T-helper 1 cell treated with Interleukin-12 subunit alpha and Interleukin-12 subunit beta and Interleukin-4 antibody, amounts not matched to agents 30 μg/mL and 1 μg/mL, for 36 hours (primary cell): ENCODE measurements around the gene FAM221B.

Source experiments
- H3K27ac Mint-ChIP-seq: one replicate; pipeline ENCODE4 v1.8.0; 2021; ENCODE audit warnings: mild to moderate bottlenecking, mixed read lengths
- H3K27me3 Mint-ChIP-seq: one replicate; pipeline ENCODE4 v1.8.0; 2021; ENCODE audit warnings: low read depth, mixed read lengths
- H3K36me3 Mint-ChIP-seq: one replicate; pipeline ENCODE4 v1.8.0; 2021; ENCODE audit warnings: low read depth, mixed read lengths
- H3K4me1 Mint-ChIP-seq: one replicate; pipeline ENCODE4 v1.8.0; 2021; ENCODE audit warnings: low read depth, mixed read lengths
- H3K4me3 Mint-ChIP-seq: one replicate; pipeline ENCODE4 v1.8.0; 2021; ENCODE audit warnings: mild to moderate bottlenecking, moderate library complexity, mixed read lengths
- H3K9me3 Mint-ChIP-seq: one replicate; pipeline ENCODE4 v1.8.0; 2021; ENCODE audit warnings: mixed read lengths

The FAM221B gene

GRCh38 chr9:35839926-35840325 lies 11.4 kb upstream of the FAM221B start:
- peaks cover 10% of the 10 kb centered on the region for H3K4me1 Mint-ChIP-seq
- no peak overlapping the region for H3K27ac Mint-ChIP-seq
- no peaks in the 10 kb centered on the region for H3K27me3 Mint-ChIP-seq
- no peak overlapping the region for H3K4me3 Mint-ChIP-seq
- H3K9me3 Mint-ChIP-seq, result no peaks in the 10 kb centered on the region
- H3K36me3 Mint-ChIP-seq, result no peaks in the 10 kb centered on the region

- Mint-ChIP-seq H3K36me3 (no peaks in the 10 kb centered on the region), H3K27me3 (no peaks in the 10 kb centered on the region), H3K4me3 (no peak overlapping the region), H3K27ac (no peak overlapping the region), H3K4me1 (peaks cover 6% of the 10 kb centered on the region), H3K9me3 (no peaks in the 10 kb centered on the region)
Measured at GRCh38 chr9:35836595-35836994, 8.1 kb upstream of the FAM221B start.

GRCh38 chr9:35835766-35836165 lies 7.2 kb upstream of the FAM221B start:
- Mint-ChIP-seq H3K36me3 (no peaks in the 10 kb centered on the region), H3K27ac (no peak overlapping the region), H3K4me1 (peaks cover 6% of the 10 kb centered on the region), H3K9me3 (no peaks in the 10 kb centered on the region), H3K27me3 (no peaks in the 10 kb centered on the region), H3K4me3 (no peak overlapping the region)

DNA sequence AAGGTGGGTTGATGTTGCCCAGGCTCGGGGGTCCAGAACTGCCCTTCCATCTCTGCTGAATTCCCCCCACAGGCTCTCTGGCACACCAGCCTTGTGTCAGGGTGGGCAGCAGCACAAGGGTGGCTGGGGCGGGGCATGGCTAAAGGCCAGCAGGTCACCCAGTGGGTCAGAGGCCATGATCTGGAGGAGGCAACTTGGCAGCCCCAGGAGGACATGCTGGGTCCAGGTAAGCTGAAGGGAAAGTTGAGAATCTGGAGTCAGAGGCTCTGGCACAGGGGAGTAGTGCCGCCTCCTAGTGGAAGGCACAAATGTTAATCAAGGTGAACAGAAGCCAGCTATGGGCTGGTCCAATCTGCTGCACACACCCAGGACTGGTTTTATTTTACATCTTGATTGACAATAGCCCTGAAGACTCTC lies 6.7 kb upstream of the FAM221B start:
- no peak overlapping the region for H3K27ac Mint-ChIP-seq

DNA sequence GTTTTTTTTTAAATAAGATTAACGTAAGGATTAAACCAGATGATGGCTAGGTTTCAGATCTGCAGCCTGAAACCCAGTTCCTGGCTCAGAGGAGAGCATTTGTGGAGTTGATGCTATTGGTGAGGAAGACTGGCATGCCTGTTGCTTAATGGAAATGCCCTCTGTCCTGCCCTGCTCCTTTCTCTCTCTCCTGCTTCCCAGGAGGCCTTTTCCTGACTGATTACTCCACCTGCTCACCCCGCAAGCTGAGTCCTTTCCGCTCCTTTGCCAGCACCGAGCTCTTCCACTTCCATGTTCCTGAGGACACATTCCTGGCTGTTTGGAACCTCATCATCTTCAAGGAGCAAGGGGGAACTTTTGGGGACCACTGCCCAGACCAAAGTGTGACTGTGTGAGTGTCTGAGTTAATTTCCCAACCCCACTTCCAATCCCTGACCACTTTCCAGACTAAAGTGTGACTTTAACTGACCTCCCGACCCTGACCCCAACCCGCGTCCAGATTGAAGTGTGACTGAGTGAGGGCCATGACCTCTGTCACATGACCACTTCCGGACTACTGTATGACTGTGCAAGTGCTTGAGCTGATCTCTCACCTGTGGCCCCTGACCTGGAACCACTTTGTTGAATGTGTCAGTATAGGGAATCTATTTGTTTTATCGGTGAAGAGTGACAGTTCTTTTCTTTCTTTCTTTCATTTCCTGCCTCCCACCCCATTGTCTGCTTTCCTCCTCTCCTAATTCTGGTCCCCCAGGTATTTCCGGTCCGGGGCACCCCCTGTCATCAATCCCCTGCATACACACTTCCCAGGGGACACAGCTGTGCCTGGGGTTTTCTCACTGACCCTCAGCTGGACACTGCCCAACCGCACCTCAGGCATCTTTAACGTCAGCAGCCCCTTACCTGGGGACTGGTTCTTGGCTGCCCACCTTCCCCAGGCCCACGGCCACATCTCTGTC lies 6.0 kb upstream of the FAM221B start:
- peaks cover 12% of the 10 kb centered on the region for H3K4me1 Mint-ChIP-seq
- no peaks in the 10 kb centered on the region for H3K36me3 Mint-ChIP-seq
- no peak overlapping the region for H3K27ac Mint-ChIP-seq
- H3K27me3 Mint-ChIP-seq, result no peaks in the 10 kb centered on the region
- H3K4me3 Mint-ChIP-seq, result no peak overlapping the region
- no peaks in the 10 kb centered on the region for H3K9me3 Mint-ChIP-seq

More for the DNA sequence above, 6.7 kb upstream of the FAM221B start:
- no peaks in the 10 kb centered on the region for H3K27me3 Mint-ChIP-seq
- peaks cover 6% of the 10 kb centered on the region for H3K4me1 Mint-ChIP-seq
- no peak overlapping the region for H3K4me3 Mint-ChIP-seq
- no peaks in the 10 kb centered on the region for H3K9me3 Mint-ChIP-seq
- no peaks in the 10 kb centered on the region for H3K36me3 Mint-ChIP-seq

GRCh38 chr9:35832814-35833213 lies 4.3 kb upstream of the FAM221B start:
- Mint-ChIP-seq H3K9me3 (no peaks in the 10 kb centered on the region), H3K36me3 (no peaks in the 10 kb centered on the region), H3K4me3 (no peak overlapping the region), H3K4me1 (peaks cover 22% of the 10 kb centered on the region), H3K27me3 (no peaks in the 10 kb centered on the region), H3K27ac (no peak overlapping the region)

- Mint-ChIP-seq H3K4me1 (peaks cover 25% of the 10 kb centered on the region), H3K27me3 (peaks cover 4% of the 10 kb centered on the region), H3K36me3 (no peaks in the 10 kb centered on the region), H3K9me3 (no peaks in the 10 kb centered on the region), H3K4me3 (no peak overlapping the region), H3K27ac (no peak overlapping the region)
Measured at GRCh38 chr9:35831040-35831439, 2.5 kb upstream of the FAM221B start.

GRCh38 chr9:35829764-35830096 lies 1.2 kb upstream of the FAM221B start:
- peaks cover 4% of the 10 kb centered on the region for H3K27me3 Mint-ChIP-seq
- no peaks in the 10 kb centered on the region for H3K9me3 Mint-ChIP-seq
- H3K36me3 Mint-ChIP-seq, result no peaks in the 10 kb centered on the region
- peak overlapping the region; percentile 89 for H3K4me3 Mint-ChIP-seq
- peak overlapping the region; percentile 74 for H3K27ac Mint-ChIP-seq
- H3K4me1 Mint-ChIP-seq, result peaks cover 28% of the 10 kb centered on the region

- Mint-ChIP-seq H3K4me1 (peaks cover 23% of the 10 kb centered on the region), H3K36me3 (no peaks in the 10 kb centered on the region), H3K27ac (peak within 1 kb of the TSS; percentile 89), H3K9me3 (no peaks in the 10 kb centered on the region), H3K4me3 (peak within 1 kb of the TSS; percentile 94), H3K27me3 (peaks cover 4% of the 10 kb centered on the region)
Measured at GRCh38 chr9:35829084-35829763, 692 bp upstream of the FAM221B start, which contains the start of gene TMEM8B. TMEM8B (plus strand) TSS chr9:35829228; CDS start chr9:35829448, 220 bp downstream.

DNA sequence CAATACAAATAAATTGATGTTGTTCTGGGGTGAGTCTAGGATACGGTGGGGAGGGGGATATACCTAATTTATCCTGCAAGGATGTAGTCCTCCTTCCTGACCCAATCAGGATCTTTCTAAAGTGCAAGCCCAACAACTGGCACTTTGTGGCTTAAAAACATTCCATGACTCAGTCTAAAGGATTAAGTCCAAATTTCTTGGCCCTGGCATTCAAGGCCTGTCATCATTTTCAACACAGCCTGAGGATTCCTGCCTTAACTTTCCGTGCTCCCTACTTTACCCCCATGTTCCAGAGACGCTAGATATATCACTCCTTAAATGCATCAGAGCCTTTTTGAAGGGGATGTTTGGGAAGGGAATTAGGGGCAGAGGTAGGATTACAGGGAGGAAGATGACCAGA lies 1.0 kb downstream of the FAM221B start:
- peak overlapping the region; percentile 64 for H3K4me3 Mint-ChIP-seq
- H3K27ac Mint-ChIP-seq, result peak overlapping the region; percentile 37
- peaks cover 4% of the 10 kb centered on the region for H3K27me3 Mint-ChIP-seq
- no peaks in the 10 kb centered on the region for H3K36me3 Mint-ChIP-seq
- peaks cover 21% of the 10 kb centered on the region for H3K4me1 Mint-ChIP-seq
- no peaks in the 10 kb centered on the region for H3K9me3 Mint-ChIP-seq

GRCh38 chr9:35826071-35826701 lies 2.3 kb downstream of the FAM221B start:
- Mint-ChIP-seq H3K36me3 (no peaks in the 10 kb centered on the region), H3K27ac (no peak overlapping the region), H3K9me3 (no peaks in the 10 kb centered on the region), H3K4me3 (peak overlapping the region; percentile 6), H3K27me3 (peaks cover 4% of the 10 kb centered on the region), H3K4me1 (peaks cover 21% of the 10 kb centered on the region)

DNA sequence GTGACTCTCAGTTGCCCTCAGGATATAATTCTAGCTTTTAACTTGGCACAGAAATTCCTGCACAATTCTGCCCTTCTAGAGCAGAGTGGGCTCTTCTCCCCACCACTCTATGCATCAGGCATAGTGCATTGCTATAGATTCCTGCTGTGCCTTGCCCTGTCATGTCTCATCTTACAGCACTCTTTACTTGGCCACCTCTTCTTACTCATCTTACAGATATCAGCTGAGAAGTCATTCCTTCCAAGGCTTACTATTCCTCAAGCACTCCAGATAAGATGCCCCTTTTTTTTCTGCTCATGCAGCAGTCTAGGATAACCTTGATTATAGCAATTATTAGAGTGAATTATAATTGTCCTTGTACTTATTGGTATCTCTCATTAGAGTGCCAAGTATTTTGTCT lies 5.6 kb downstream of the FAM221B start:
- H3K36me3 Mint-ChIP-seq, result no peaks in the 10 kb centered on the region
- peaks cover 9% of the 10 kb centered on the region for H3K4me1 Mint-ChIP-seq
- H3K27me3 Mint-ChIP-seq, result peaks cover 14% of the 10 kb centered on the region
- no peak overlapping the region for H3K4me3 Mint-ChIP-seq
- H3K27ac Mint-ChIP-seq, result no peak overlapping the region
- no peaks in the 10 kb centered on the region for H3K9me3 Mint-ChIP-seq

DNA sequence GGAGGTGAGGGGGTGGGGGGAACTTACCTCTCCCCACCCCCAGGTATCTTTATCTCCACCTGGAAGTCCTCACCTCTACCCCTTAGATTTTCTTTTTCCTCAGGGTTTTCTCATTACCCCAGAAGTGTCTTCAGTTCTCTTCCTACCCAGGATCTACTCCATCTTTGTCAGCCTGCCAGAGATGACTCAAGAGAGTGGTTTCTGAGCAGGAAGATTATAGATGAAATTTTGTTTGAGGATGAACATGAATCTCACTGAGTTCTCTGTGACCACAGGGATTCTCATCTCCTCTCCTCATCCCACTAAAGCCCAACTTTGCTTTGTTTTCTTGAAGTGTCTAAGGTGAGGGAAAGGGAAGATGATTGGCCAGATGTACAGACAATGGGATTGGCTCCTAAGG lies 8.5 kb downstream of the FAM221B start:
- H3K9me3 Mint-ChIP-seq, result no peaks in the 10 kb centered on the region
- no peak overlapping the region for H3K4me3 Mint-ChIP-seq
- peaks cover 1% of the 10 kb centered on the region for H3K36me3 Mint-ChIP-seq
- peaks cover 20% of the 10 kb centered on the region for H3K27me3 Mint-ChIP-seq
- no peak overlapping the region for H3K27ac Mint-ChIP-seq
- H3K4me1 Mint-ChIP-seq, result peaks cover 7% of the 10 kb centered on the region

GRCh38 chr9:35818341-35818740 lies 10.2 kb downstream of the FAM221B start:
- H3K9me3 Mint-ChIP-seq, result no peaks in the 10 kb centered on the region

More at GRCh38 chr9:35818341-35818740, 10.2 kb downstream of the FAM221B start:
- H3K27me3 Mint-ChIP-seq, result peaks cover 20% of the 10 kb centered on the region
- H3K27ac Mint-ChIP-seq, result no peak overlapping the region
- H3K4me1 Mint-ChIP-seq, result peaks cover 11% of the 10 kb centered on the region
- H3K4me3 Mint-ChIP-seq, result no peak overlapping the region
- peaks cover 1% of the 10 kb centered on the region for H3K36me3 Mint-ChIP-seq
